Activated CD8-positive, alpha-beta memory T cell treated with anti-CD3 and anti-CD28 coated beads, Interleukin-2, amount 50 U/mL, for 48 hours (primary cell): ENCODE results near the gene EFNB2.

ENCODE experiments used
- DNase-seq: peaks from one replicate; pipeline ENCODE4 v3.0.0-alpha.2; 2020

The EFNB2 gene

DNA sequence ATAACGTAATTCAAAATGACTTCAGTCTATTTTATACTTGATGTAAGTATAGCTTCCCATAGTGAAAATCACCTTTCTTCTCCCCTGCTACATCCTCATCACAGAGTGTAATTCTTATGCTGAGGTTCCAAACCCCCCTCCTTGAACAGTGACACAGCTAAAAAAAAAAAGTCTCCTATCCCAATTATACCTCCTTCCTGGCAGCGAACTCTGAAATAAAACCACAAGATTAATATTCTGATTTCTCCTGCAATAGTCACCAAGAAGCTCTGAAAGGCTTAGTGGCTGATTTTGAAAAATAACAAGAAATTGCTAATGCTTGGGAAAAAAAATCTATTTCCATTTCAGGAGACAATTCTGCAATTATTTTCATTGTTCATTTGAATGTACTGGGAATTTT is 36.3 kb downstream of the EFNB2 start:
- DNase-seq, result no peak

GRCh38 chr13:106498571-106498970 is 36.9 kb downstream of the EFNB2 start:
- DNase-seq, result no peak

- DNase-seq, result no peak
Observed at GRCh38 chr13:106498158-106498557, 37.3 kb downstream of the EFNB2 start.

DNA sequence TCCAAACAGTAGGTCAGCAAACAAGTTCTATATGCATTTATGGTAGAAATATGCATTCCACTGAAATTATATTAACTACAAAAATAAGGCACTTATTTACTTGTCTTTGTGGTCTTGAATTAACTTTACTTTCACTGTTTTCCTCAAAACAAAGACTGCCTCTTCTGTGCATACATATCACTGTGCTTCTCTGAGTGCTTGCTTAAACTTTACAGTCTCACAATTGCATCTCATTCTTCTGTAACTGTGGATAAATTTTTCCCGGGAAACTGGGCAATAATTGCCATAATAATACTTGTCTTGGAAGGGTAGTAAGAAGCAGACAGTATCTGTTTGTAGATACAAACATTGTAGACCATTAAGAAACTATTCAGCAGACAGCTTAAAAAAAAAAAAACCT is 38.4 kb downstream of the EFNB2 start:
- no peak for DNase-seq

DNA sequence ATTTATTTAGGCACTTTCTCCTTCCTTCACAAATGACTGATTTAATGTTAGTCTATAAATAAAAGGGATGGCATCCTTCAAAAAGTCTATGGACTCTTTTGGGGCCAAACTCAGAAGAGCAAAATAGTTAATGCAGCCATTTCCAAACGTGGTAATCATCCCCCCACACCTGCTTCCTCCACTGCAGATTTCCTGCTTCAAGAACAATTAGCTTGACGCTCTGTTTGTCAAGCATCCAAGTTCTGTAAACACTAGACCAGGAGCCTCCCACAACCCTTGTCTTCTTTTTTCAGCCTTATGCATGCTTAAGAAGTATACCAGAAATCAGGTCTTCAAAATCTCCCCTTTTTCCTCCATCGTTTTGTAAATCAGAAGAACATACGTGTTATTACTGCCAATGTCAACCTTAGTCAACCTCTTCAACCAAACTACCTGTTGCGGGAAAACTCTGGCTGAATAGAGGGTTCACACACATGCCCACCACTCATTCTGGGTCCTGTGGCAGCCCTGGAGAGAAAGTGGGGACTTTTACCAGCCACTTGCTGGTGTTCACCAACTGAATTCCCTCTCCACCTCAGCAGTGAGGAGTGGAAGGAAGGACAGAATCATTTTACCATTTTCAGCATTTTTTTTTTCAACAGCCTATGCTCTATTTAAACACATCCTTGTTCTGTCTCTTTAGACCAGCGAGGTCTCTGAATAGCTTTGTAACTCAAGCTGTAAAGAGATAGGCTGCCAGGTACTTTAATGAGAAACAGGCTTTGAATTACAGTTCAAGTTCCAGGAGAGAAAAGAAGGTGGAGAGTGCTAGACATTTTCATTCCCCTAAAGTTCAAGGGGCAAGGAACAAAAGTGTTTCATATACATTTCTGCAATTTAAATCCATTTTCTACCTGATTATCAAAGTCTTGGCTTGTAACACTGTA is 39.1 kb downstream of the EFNB2 start:
- DNase-seq, result no peak

GRCh38 chr13:106494936-106495335 is 40.5 kb downstream of the EFNB2 start:
- DNase-seq, result no peak

DNA sequence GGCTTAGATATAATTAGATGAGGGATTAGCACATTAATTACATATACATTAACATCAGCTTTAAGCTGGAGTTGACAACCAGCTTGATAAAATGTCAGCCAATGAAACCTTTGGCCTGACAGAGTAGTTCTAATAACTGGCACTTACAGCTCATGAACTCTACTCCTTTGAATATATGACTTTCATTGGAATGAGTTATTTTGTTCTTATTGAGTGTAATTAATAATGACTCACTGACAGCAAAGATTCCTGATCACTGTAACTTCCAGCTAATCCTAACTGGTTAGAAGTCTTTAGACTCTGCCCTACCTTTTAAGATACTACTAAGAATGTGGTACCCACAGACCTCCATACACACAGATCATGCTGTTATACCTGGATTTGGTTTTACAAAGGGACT is 41.0 kb downstream of the EFNB2 start:
- no peak for DNase-seq

- no peak for DNase-seq
Observed at GRCh38 chr13:106493533-106494220, 41.8 kb downstream of the EFNB2 start.

DNA sequence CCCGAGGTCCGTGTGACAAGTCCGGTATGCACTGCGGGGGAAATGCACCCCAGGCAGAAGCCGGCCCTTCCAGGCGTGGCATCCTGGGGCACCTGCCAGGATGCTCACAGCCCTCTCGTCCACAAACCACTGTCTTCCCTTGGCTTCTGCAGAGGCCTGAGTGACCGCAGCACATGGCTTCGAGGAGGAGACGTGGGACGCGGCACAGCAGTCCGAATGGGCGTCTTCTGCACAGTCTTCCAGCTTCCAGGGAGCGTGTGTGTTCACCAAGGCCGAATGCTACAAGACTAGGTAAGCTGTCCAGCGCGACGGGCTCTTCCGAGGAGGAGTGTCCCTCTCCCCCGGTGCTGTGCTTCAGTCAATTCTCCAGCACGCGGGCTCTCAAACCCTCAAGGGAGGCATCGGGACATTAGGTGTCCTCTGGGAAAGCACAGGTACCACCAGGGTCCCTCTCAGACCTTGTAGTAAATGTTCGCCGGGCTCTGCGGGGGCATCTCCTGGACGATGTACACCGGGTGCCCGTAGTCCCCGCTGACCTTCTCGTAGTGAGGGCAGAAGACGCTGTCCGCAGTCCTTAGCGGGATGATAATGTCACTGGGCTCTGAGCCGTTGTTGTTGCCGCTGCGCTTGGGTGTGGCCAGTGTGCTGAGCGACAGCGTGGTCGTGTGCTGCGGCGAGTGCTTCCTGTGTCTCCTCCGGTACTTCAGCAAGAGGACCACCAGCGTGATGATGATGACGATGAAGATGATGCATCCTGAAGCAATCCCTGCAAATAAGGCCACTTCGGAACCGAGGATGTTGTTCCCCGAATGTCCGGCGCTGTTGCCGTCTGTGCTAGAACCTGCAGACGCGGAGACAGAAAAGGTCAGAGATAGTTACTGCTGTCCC is 42.6 kb downstream of the EFNB2 start:
- no peak for DNase-seq

DNA sequence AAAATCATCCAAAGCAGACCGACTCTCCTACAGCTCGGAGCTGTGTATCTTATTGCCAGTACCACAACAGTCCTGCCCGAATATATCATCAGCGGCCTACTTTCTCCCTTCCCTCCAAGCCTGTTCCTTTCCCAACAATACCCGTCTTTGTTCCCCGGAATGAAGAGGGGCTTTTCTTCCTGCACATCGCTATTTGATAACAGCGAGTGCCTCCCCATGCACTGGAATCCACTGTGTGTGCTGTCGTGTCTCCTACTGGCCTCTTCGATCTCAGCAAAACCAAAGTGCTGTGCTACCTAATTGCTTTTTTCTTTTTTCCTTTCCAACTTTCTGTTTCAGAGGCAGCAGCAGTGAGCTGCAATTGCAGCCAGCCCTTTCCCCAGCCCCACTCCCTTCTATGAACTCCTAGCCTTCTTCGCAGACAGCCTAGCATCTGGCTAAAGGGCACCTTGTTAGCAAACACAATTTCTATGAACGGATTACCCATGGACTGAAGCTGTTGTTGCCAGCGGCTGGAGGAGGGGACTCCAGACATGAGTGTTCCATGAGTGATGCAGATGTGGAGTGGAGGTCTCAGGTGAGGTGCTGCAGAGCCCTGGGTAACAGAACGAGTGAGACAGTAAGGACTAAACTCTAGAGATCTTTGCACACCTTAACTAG is 43.4 kb downstream of the EFNB2 start:
- no peak for DNase-seq

GRCh38 chr13:106491463-106491862 is 44.0 kb downstream of the EFNB2 start:
- no peak for DNase-seq

DNA sequence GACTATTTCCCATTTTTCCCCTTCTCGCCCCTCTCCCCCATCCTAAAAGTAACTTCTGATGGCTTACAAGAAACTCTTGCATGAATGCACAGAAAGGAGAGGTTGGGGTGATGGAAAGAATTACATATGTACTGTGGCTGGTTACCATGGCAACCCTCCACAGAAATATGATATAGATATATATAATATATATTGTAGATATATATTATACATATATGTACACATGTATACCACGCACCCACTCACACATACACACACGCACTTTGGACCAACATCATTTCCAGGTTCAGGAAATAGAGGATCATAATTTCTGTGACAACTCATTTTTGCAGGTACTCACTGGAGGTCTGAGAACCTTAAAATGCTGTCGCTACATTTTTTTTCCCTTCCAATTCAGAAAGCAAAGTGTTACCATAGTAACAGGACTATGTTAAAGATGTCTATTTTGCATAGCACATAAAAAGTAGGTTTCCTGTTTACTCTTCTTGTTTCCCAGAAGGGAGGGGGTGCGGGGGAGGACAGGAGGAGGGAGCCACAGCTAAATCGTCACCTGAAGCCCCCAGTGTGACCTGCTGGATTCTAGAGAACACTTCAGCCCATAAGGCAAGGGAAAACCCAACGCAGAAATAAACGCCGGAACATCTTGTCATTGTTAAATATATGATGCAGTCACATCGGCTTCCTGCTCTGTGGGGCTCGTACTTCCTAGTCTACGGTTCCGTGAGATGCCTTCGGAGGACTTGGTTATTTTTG is 44.7 kb downstream of the EFNB2 start:
- no peak for DNase-seq

GRCh38 chr13:106489849-106490568 is 45.5 kb downstream of the EFNB2 start:
- DNase-seq, result no peak

DNA sequence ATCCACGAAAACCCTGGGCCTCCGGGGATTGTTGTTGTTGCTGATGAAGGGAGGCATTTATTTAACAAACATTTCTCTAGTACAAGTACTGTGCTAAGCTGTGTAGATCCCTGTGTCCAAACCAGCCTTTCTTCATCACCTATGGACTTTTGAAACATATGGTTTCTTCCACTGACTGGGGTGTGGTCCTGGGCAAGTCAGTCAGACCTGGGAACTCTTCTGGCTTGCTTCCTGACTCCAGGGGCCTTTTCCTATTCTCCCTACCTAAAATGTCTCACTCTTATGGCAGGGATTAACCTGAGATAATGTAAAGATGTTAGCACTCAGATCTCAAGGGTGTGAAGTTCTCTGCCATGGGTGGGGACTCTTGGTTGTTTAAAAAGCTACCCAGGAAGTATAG is 46.8 kb downstream of the EFNB2 start:
- no peak for DNase-seq

GRCh38 chr13:106488076-106488475 is 47.4 kb downstream of the EFNB2 start:
- no peak for DNase-seq

DNA sequence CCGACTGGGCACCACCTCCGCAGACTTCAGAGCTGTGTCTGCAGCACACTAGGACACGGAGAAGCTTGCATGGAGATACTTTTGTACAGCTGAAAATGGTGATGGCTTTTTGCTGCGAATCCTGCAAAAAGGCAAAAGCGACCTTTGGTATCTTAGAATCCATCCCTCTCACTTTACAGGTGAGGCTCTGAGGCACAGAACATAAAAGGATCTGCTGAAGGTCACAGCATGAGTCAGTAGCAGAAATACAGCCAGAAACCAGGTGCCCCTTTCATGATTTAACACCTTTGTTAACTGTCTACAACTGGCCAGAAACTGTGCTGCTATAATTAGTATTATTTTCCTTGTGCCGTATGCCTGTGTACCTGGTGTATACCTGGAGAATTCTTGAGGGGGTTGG is 48.3 kb downstream of the EFNB2 start:
- DNase-seq, result no peak

DNA sequence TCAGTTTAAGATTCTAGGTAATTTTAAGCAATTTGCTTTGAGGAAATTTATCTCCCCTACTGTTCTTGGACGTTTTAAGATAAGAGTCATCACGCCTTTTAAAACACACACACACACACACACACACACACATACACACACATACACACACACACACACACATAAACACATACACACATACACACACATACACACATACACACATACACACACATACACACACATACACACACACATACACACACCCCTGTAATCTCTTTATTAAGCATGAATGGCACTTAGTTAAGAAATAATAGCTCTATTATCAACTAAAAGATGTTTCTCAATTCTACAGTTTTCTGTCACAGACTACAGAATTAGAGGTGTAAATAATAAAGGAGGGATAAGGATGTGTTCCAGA is 49.2 kb downstream of the EFNB2 start:
- DNase-seq, result no peak

- DNase-seq, result no peak
Observed at GRCh38 chr13:106484537-106485193, 50.8 kb downstream of the EFNB2 start.

DNA sequence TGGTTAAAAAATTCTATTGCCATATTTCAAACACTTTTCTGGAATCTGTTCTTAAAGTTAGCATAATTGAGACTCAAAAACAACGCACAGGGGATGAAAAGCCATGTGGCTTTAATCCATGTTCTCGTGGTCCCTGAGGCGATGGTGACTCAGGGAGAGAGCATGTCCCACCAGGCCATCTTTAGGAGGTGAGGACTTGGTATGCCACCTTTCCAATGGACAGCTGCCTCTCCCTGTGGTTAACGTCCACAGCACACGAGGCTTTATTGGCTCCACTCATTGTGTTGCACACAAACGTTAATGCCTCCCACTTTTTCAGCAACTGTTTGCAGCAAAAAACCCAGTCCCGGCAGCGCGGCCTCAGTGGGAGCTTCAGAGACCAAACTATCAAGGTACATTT is 51.4 kb downstream of the EFNB2 start:
- no peak for DNase-seq

- DNase-seq, result no peak
Observed at GRCh38 chr13:106481919-106482318, 53.5 kb downstream of the EFNB2 start.
